Activated CD4-positive, CD25-positive, alpha-beta regulatory T cell treated with anti-CD3 and anti-CD28 coated beads, Interleukin-2, amount 50 U/mL, for 16 hours (primary cell): ENCODE results near the gene MVD.

ENCODE experiments used
- DNase-seq: peaks from one replicate; pipeline ENCODE4 v3.0.0-alpha.2; 2020; ENCODE audit warnings: low read depth, low spot score

MVD gene

GRCh38 chr16:88655733-88656281, 7.1 kb downstream of the MVD start:
- DNase-seq = no peak

- DNase-seq = no peak
Measured at GRCh38 chr16:88655053-88655732, 7.7 kb downstream of the MVD start.

GRCh38 chr16:88654363-88655052, 8.4 kb downstream of the MVD start:
- no peak for DNase-seq

- DNase-seq = no peak
Measured at GRCh38 chr16:88653596-88654362, 9.1 kb downstream of the MVD start.

GRCh38 chr16:88653101-88653500, 9.8 kb downstream of the MVD start:
- DNase-seq = no peak

- no peak for DNase-seq
Measured at GRCh38 chr16:88652762-88653063, 10.2 kb downstream of the MVD start.

- DNase-seq = no peak
Measured at GRCh38 chr16:88651989-88652761, 10.7 kb downstream of the MVD start.

- DNase-seq = peak; percentile 47
Measured at GRCh38 chr16:88651276-88651988, 11.5 kb downstream of the MVD start.

GRCh38 chr16:88650749-88651275, 12.1 kb downstream of the MVD start, which contains the start of gene CYBA:
Gene CYBA (minus strand): TSS chr16:88651053. CDS start chr16:88651013, 40 bp downstream.
- peak; percentile 48 for DNase-seq

- DNase-seq = no peak
Measured at GRCh38 chr16:88649924-88650748, 12.8 kb downstream of the MVD start.

- DNase-seq = no peak
Measured at GRCh38 chr16:88649195-88649923, 13.5 kb downstream of the MVD start.

- no peak for DNase-seq
Measured at GRCh38 chr16:88647178-88648070, 15.5 kb downstream of the MVD start.

GRCh38 chr16:88646345-88647034, 16.4 kb downstream of the MVD start:
- no peak for DNase-seq

- no peak for DNase-seq
Measured at GRCh38 chr16:88645941-88646340, 16.9 kb downstream of the MVD start.

GRCh38 chr16:88645455-88645854, 17.4 kb downstream of the MVD start:
- DNase-seq = no peak

GRCh38 chr16:88643644-88643932, 19.3 kb downstream of the MVD start:
- DNase-seq = no peak

GRCh38 chr16:88642881-88643643, 19.8 kb downstream of the MVD start:
- DNase-seq = no peak
